Hepatocyte (in vitro differentiated cells): ENCODE measurements around the gene TADA3. TPM values are rescaled to one million over a fixed set of nuclear protein-coding genes. Genes with fewer than 3 reads are reported as not detected.

Source experiments
- DNase-seq: peaks from one replicate; pipeline ENCODE4 v3.0.0-alpha.2; 2016; ENCODE audit warnings: low spot score
- H2AFZ ChIP-seq: fragments of 200-600 bp; sonication (generic); 2 replicates; pipeline ENCODE4 v1.6.0; 2016; ENCODE audit warnings: antibody characterized with exemption, mild to moderate bottlenecking
- H3K27ac ChIP-seq: fragments of 200-600 bp; sonication (generic); 2 replicates; pipeline ENCODE4 v1.5.1; 2016; ENCODE audit warnings: mild to moderate bottlenecking
- H3K27me3 ChIP-seq: fragments of 200-600 bp; sonication (generic); 2 replicates; pipeline ENCODE4 v1.6.1; 2016
- H3K36me3 ChIP-seq: fragments of 200-600 bp; sonication (generic); replicated peaks from 2 replicates; pipeline ENCODE4 v1.5.1; 2016; ENCODE audit warnings: low read depth; ENCODE audit not compliant: insufficient read depth
- H3K4me1 ChIP-seq: fragments of 200-600 bp; sonication (generic); 2 replicates; pipeline ENCODE4 v1.5.1; 2016; ENCODE audit warnings: mild to moderate bottlenecking, moderate library complexity; ENCODE audit not compliant: insufficient read depth
- H3K4me2 ChIP-seq: fragments of 200-600 bp; sonication (generic); 2 replicates; pipeline ENCODE4 v1.6.0; 2016
- H3K4me3 ChIP-seq: fragments of 200-600 bp; sonication (generic); 2 replicates; pipeline ENCODE4 v1.5.1; 2016; ENCODE audit warnings: mild to moderate bottlenecking
- H3K79me2 ChIP-seq: fragments of 200-600 bp; sonication (generic); 2 replicates; pipeline ENCODE4 v1.6.0; 2017; ENCODE audit warnings: mild to moderate bottlenecking
- H3K9me2 ChIP-seq: fragments of 200-600 bp; sonication (generic); replicated peaks from 2 replicates; pipeline ENCODE4 v1.6.0; 2017; ENCODE audit warnings: mild to moderate bottlenecking; ENCODE audit not compliant: insufficient read depth
- H3K9me3 ChIP-seq: fragments of 200-600 bp; sonication (generic); 2 replicates; pipeline ENCODE4 v1.5.1; 2016; ENCODE audit warnings: low read depth, mild to moderate bottlenecking
- H4K20me1 ChIP-seq: fragments of 200-600 bp; sonication (generic); 2 replicates; pipeline ENCODE4 v1.6.0; 2016; ENCODE audit warnings: mild to moderate bottlenecking; ENCODE audit not compliant: insufficient read depth, poor library complexity, severe bottlenecking
- EZH2 ChIP-seq: fragments of 200-600 bp; sonication (generic); IDR thresholded peaks from 2 replicates; pipeline ENCODE4 v1.6.1; 2016; ENCODE audit warnings: antibody characterized with exemption, mild to moderate bottlenecking, borderline replicate concordance
- EZH2phosphoT487 ChIP-seq: fragments of 200-600 bp; sonication (generic); IDR thresholded peaks from one replicate; pipeline ENCODE4 v1.6.1; 2018; ENCODE audit warnings: antibody characterized with exemption, mild to moderate bottlenecking, low read depth, moderate library complexity; ENCODE audit not compliant: unreplicated experiment, severe bottlenecking
- WGBS: methylation state at CpG from one replicate; pipeline ENCODE4 v1.1.6; 2016; ENCODE audit warnings: low lambda C conversion rate; ENCODE audit errors: missing lambda C conversion rate; 5-methylcytosine and 5-hydroxymethylcytosine counted together
- polyA plus RNA-seq: library from polyadenylated mRNA; unstranded; fragments of >200 nt; fragmentation: Nextera tagmentation; extraction: Ambion mirVana; gene quantifications from 2 replicates; pipeline ENCODE4 v1.2.1, GENCODE V29; 2016
- total RNA-seq: library from RNA; depleted of rRNA; stranded (reverse); fragments of >200 nt; gene quantifications from 2 replicates; pipeline ENCODE4 v1.2.3, GENCODE V29; 2014
- TF ChIP-seq, protein P1 (sequence below): fragments of 200-600 bp; sonication (generic); IDR thresholded peaks from 2 replicates; pipeline ENCODE4 v1.5.1; 2016; ENCODE audit warnings: antibody characterized with exemption, mild to moderate bottlenecking; ENCODE audit not compliant: poor library complexity

Gene TADA3
- total and polyA plus RNA-seq, 2 experiments from 2014 or later, result 61.2 to 65.5 TPM

- WGBS, result over 99% methylated on average over 13 of the region's 13 CpGs
- Histone ChIP-seq H3K27me3 (no peaks in the 10 kb centered on the region), H3K4me3 (no peak overlapping the region), H3K27ac (no peak overlapping the region), H4K20me1 (no peaks in the 10 kb centered on the region), H3K79me2 (no peaks in the 10 kb centered on the region), H3K9me3 (no peaks in the 10 kb centered on the region), H3K4me1 (peaks cover 7% of the 10 kb centered on the region), H3K9me2 (no peaks in the 10 kb centered on the region), H3K36me3 (no peaks in the 10 kb centered on the region), H3K4me2 (no peak overlapping the region), H2AFZ (no peak overlapping the region)
- no peak for DNase-seq
- TF ChIP-seq, protein P1, sequence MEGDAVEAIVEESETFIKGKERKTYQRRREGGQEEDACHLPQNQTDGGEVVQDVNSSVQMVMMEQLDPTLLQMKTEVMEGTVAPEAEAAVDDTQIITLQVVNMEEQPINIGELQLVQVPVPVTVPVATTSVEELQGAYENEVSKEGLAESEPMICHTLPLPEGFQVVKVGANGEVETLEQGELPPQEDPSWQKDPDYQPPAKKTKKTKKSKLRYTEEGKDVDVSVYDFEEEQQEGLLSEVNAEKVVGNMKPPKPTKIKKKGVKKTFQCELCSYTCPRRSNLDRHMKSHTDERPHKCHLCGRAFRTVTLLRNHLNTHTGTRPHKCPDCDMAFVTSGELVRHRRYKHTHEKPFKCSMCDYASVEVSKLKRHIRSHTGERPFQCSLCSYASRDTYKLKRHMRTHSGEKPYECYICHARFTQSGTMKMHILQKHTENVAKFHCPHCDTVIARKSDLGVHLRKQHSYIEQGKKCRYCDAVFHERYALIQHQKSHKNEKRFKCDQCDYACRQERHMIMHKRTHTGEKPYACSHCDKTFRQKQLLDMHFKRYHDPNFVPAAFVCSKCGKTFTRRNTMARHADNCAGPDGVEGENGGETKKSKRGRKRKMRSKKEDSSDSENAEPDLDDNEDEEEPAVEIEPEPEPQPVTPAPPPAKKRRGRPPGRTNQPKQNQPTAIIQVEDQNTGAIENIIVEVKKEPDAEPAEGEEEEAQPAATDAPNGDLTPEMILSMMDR, result no peak
- TF ChIP-seq EZH2 (no peak), EZH2phosphoT487 (no peak)
Measured at GRCh38 chr3:9744162-9744561, 48.1 kb downstream of the TADA3 start.

DNA sequence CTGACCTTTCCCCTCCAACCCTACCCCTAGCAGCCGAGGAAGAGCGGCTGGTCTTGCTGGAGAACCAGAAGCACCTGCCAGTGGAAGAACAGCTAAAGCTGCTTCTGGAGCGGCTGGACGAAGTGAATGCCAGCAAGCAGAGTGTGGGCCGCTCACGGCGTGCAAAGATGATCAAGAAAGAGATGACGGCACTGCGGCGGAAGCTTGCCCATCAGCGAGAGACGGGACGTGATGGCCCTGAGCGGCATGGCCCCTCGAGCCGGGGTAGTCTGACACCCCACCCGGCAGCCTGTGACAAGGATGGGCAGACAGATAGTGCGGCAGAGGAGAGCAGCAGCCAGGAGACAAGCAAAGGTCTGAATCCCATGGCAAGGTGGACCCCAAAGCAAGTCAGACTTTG is 48.7 kb downstream of the TADA3 start:
- WGBS, result 96% methylated on average over 18 of the region's 18 CpGs
- H3K9me3 ChIP-seq, result no peaks in the 10 kb centered on the region
- no peak for DNase-seq

GRCh38 chr3:9742560-9742959 is 49.7 kb downstream of the TADA3 start:
- WGBS, result 100% methylated on average over 1 of the region's 1 CpG
- Histone ChIP-seq H3K9me3 (no peaks in the 10 kb centered on the region), H3K27ac (no peak overlapping the region), H2AFZ (no peak overlapping the region), H4K20me1 (no peaks in the 10 kb centered on the region), H3K4me3 (no peak overlapping the region), H3K9me2 (no peaks in the 10 kb centered on the region), H3K4me1 (no peaks in the 10 kb centered on the region), H3K36me3 (no peaks in the 10 kb centered on the region), H3K4me2 (no peak overlapping the region), H3K27me3 (no peaks in the 10 kb centered on the region), H3K79me2 (peaks cover under 1% of the 10 kb centered on the region)
- DNase-seq, result no peak
- TF ChIP-seq, protein P1, result no peak
- TF ChIP-seq EZH2 (no peak), EZH2phosphoT487 (no peak)

More for the DNA sequence above, 48.7 kb downstream of the TADA3 start:
- H4K20me1 ChIP-seq, result no peaks in the 10 kb centered on the region
- no peak overlapping the region for H3K4me3 ChIP-seq
- H3K27ac ChIP-seq, result no peak overlapping the region
- H3K79me2 ChIP-seq, result no peaks in the 10 kb centered on the region
- TF ChIP-seq, protein P1, result no peak
- no peak overlapping the region for H3K4me2 ChIP-seq
- H3K4me1 ChIP-seq, result peaks cover under 1% of the 10 kb centered on the region
- H3K9me2 ChIP-seq, result no peaks in the 10 kb centered on the region
- H2AFZ ChIP-seq, result no peak overlapping the region
- no peaks in the 10 kb centered on the region for H3K36me3 ChIP-seq
- no peaks in the 10 kb centered on the region for H3K27me3 ChIP-seq

GRCh38 chr3:9739181-9739580 is 53.1 kb downstream of the TADA3 start:
- H3K27me3 ChIP-seq, result no peaks in the 10 kb centered on the region
- no peaks in the 10 kb centered on the region for H4K20me1 ChIP-seq
- H3K4me2 ChIP-seq, result no peak overlapping the region
- no peaks in the 10 kb centered on the region for H3K9me2 ChIP-seq
- no peaks in the 10 kb centered on the region for H3K36me3 ChIP-seq
- TF ChIP-seq, protein P1, result no peak
- TF ChIP-seq EZH2 (no peak), EZH2phosphoT487 (no peak)
- no peaks in the 10 kb centered on the region for H3K4me1 ChIP-seq
- H2AFZ ChIP-seq, result no peak overlapping the region
- no peaks in the 10 kb centered on the region for H3K9me3 ChIP-seq
- DNase-seq, result no peak
- WGBS, result 96% methylated on average over 15 of the region's 15 CpGs
- H3K4me3 ChIP-seq, result no peak overlapping the region
- H3K79me2 ChIP-seq, result peaks cover 17% of the 10 kb centered on the region
- no peak overlapping the region for H3K27ac ChIP-seq
